GM12892 (cell line): ENCODE results near the gene NPFF.
A peak's percentile ranks its signal among the peaks of the same experiment; 100 is the strongest.

Experiments
- POLR2A ChIP-seq: IDR thresholded peaks from 2 replicates; pipeline ENCODE4 v1.6.1; 2011; ENCODE audit warnings: low read depth, low read length, control low read depth
- POLR2AphosphoS5 ChIP-seq: IDR thresholded peaks from 2 replicates; pipeline ENCODE4 v1.6.1; 2011; ENCODE audit warnings: low read depth, low read length, control low read depth

DNA sequence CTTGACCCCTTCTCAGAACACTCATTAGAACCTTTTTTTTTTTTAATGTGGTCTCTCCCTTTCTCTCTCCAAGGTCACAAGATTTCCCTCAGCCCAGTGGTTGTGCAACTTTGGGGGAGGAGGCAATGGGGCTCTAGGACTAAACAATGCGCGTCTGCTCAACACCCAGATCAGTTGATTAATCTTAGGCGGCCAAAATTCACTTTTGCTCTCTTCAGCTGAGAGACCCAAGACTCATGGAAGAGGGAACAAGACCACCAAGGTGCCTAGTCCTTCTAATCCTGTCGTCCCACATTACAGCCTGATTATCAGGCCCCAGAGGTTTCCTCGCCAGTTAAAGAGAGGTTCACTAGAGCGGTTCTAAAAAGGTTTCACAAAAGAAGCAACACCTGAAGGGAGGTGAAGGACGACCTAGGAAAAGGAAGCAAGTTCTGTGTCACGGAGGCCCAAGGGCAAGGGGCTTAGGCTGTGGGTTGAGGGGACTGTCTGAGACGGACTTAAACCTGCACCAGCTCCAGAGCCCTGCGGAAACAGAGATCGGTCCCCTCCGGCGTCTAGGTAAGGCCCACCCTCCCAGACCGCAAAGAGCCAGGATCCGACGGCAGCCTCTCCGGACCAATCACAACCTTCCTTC is 7.0 kb downstream of the NPFF start:
- TF ChIP-seq POLR2A = peak; percentile 78
- TF ChIP-seq POLR2AphosphoS5 = peak; percentile 60; the same call in 1 of the 2 replicates
